HG03571 (cell line): ENCODE data around the gene OAF.

Source experiments
- ATAC-seq: cut with Tn5 transposase; IDR thresholded peaks from one replicate; pipeline ENCODE4 v1.9.1; 2021; ENCODE audit not compliant: unreplicated experiment

OAF gene

GRCh38 chr11:120221115-120221752 is 10.4 kb downstream of the OAF start:
- ATAC-seq, result no peak

- no peak for ATAC-seq
Observed at GRCh38 chr11:120222916-120223315, 12.1 kb downstream of the OAF start.

- no peak for ATAC-seq
Observed at GRCh38 chr11:120223793-120224192, 13.0 kb downstream of the OAF start.

GRCh38 chr11:120224361-120224760 is 13.5 kb downstream of the OAF start:
- ATAC-seq, result no peak

- no peak for ATAC-seq
Observed at GRCh38 chr11:120224972-120225909, 14.4 kb downstream of the OAF start.

- no peak for ATAC-seq
Observed at GRCh38 chr11:120226242-120226641, 15.4 kb downstream of the OAF start.

- no peak for ATAC-seq
Observed at GRCh38 chr11:120226714-120227113, 15.9 kb downstream of the OAF start.

- no peak for ATAC-seq
Observed at GRCh38 chr11:120227228-120227852, 16.5 kb downstream of the OAF start.

- no peak for ATAC-seq
Observed at GRCh38 chr11:120228794-120229384, 18.1 kb downstream of the OAF start.

GRCh38 chr11:120229451-120230424 is 18.9 kb downstream of the OAF start:
- ATAC-seq, result no peak

- ATAC-seq, result no peak
Observed at GRCh38 chr11:120230433-120231071, 19.7 kb downstream of the OAF start.

- ATAC-seq, result no peak
Observed at GRCh38 chr11:120231963-120232362, 21.1 kb downstream of the OAF start.

- no peak for ATAC-seq
Observed at GRCh38 chr11:120233207-120233803, 22.5 kb downstream of the OAF start.

GRCh38 chr11:120235024-120235628 is 24.3 kb downstream of the OAF start:
- no peak for ATAC-seq

- no peak for ATAC-seq
Observed at GRCh38 chr11:120236169-120237107, 25.6 kb downstream of the OAF start.

- no peak for ATAC-seq
Observed at GRCh38 chr11:120238968-120239620, 28.3 kb downstream of the OAF start.
